Activated gamma-delta T cell (primary cell): Measurements from ENCODE around the gene NAALAD2.
"Not testable (repeated sequence)": the region's sequence is repeated elsewhere in the genome, so short reads cannot be mapped to it uniquely, and the experiment has no call there.

Source experiments
- DNase-seq: peaks from one replicate; lab custom pipeline; 2025; lab: John Stamatoyannopoulos, UW
- total RNA-seq, 2 donors: gene quantifications; one replicate each; lab custom pipeline; 2026; lab: John Stamatoyannopoulos, UW

Gene NAALAD2
- 0 reads per million in 2 donors for total RNA-seq

- DNase-seq: no peak
Observed at GRCh38 chr11:90134478-90135003, at the start of gene NAALAD2. Gene NAALAD2, plus strand, starts transcription at chr11:90134663. Its CDS starts 96 bp downstream, at chr11:90134759.

GRCh38 chr11:90085650-90086049 is 48.8 kb upstream of the NAALAD2 start, which contains the start of gene UBTFL1:
Gene UBTFL1, plus strand, starts transcription at chr11:90085950. Its CDS starts 0 bp downstream, at chr11:90085950.
- not testable (repeated sequence) for DNase-seq

- DNase-seq: not testable (repeated sequence)
Observed at GRCh38 chr11:90088731-90089130, 45.7 kb upstream of the NAALAD2 start.

- DNase-seq: not testable (repeated sequence)
Observed at GRCh38 chr11:90095230-90095924, 39.1 kb upstream of the NAALAD2 start.

GRCh38 chr11:90098261-90098660 is 36.2 kb upstream of the NAALAD2 start:
- DNase-seq: not testable (repeated sequence)

GRCh38 chr11:90100431-90100830 is 34.0 kb upstream of the NAALAD2 start:
- no peak for DNase-seq

GRCh38 chr11:90113541-90113940 is 20.9 kb upstream of the NAALAD2 start:
- no peak for DNase-seq

- DNase-seq: no peak
Observed at GRCh38 chr11:90120191-90120590, 14.3 kb upstream of the NAALAD2 start.

GRCh38 chr11:90124371-90124770 is 10.1 kb upstream of the NAALAD2 start:
- DNase-seq: no peak

- DNase-seq: no peak
Observed at GRCh38 chr11:90124946-90125345, 9.5 kb upstream of the NAALAD2 start.

- DNase-seq: no peak
Observed at GRCh38 chr11:90133560-90134477, 644 bp upstream of the NAALAD2 start.

GRCh38 chr11:90135016-90135415 is 553 bp downstream of the NAALAD2 start:
- no peak for DNase-seq

GRCh38 chr11:90148900-90149299 is 14.4 kb downstream of the NAALAD2 start:
- no peak for DNase-seq

- peak; percentile 15 for DNase-seq
Observed at GRCh38 chr11:90166982-90167573, 32.6 kb downstream of the NAALAD2 start.

- DNase-seq: not testable (repeated sequence)
Observed at GRCh38 chr11:90167704-90168103, 33.2 kb downstream of the NAALAD2 start.

- no peak for DNase-seq
Observed at GRCh38 chr11:90168571-90168970, 34.1 kb downstream of the NAALAD2 start.

GRCh38 chr11:90171359-90171758 is 36.9 kb downstream of the NAALAD2 start:
- no peak for DNase-seq

- DNase-seq: no peak
Observed at GRCh38 chr11:90176069-90176468, 41.6 kb downstream of the NAALAD2 start.

GRCh38 chr11:90178751-90179150 is 44.3 kb downstream of the NAALAD2 start:
- no peak for DNase-seq

GRCh38 chr11:90179923-90180322 is 45.5 kb downstream of the NAALAD2 start:
- DNase-seq: no peak

- no peak for DNase-seq
Observed at GRCh38 chr11:90187839-90188238, 53.4 kb downstream of the NAALAD2 start.

GRCh38 chr11:90189011-90189410 is 54.5 kb downstream of the NAALAD2 start:
- DNase-seq: no peak
